ENCODE data around the gene SEMA6B. TPM values are rescaled to one million over a fixed set of nuclear protein-coding genes. Genes with fewer than 3 reads are reported as not detected.
"Not testable (repeated sequence)": the region's sequence is repeated elsewhere in the genome, so short reads cannot be mapped to it uniquely, and the experiment has no call there.

SEMA6B gene
- total RNA-seq, 2 donors from 2014 or later = 15.0 to 24.8 TPM

- intact Hi-C loops (cut with DNase I) = loop anchor here in 1 of 2 donors (5.0 kb wide), 1 partner anchor 76 kb away; no protein-coding TSS in a partner anchor
- peak; percentile 50 for DNase-seq
- peak; percentile 23 to 51 for ATAC-seq
Observed at GRCh38 chr19:4556597-4557127, 2.8 kb downstream of the SEMA6B start.

- ATAC-seq (no peak), DNase-seq (no peak)
- intact Hi-C loops (cut with DNase I) = loop anchor here in 1 of 2 donors (5.0 kb wide), 1 partner anchor 76 kb away; no protein-coding TSS in a partner anchor
Observed at GRCh38 chr19:4555657-4556561, 3.6 kb downstream of the SEMA6B start.

- no peak for ATAC-seq
- DNase-seq = no peak
- intact Hi-C loops (cut with DNase I) = loop anchor here in 1 of 2 donors (5.0 kb wide), 1 partner anchor 78 kb away; no protein-coding TSS in a partner anchor
Observed at GRCh38 chr19:4554717-4555116, 4.8 kb downstream of the SEMA6B start.

GRCh38 chr19:4553775-4554174 lies 5.7 kb downstream of the SEMA6B start:
- ATAC-seq (no peak), DNase-seq (no peak)
- intact Hi-C loops (cut with DNase I) = no loop called here

- intact Hi-C loops (cut with DNase I) = no loop called here
- ATAC-seq (no peak), DNase-seq (no peak)
Observed at GRCh38 chr19:4553092-4553695, 6.3 kb downstream of the SEMA6B start.

- ATAC-seq (no peak), DNase-seq (no peak)
- intact Hi-C loops (cut with DNase I) = no loop called here
Observed at GRCh38 chr19:4552525-4552819, 7.0 kb downstream of the SEMA6B start.

- ATAC-seq (no peak), DNase-seq (no peak)
- intact Hi-C loops (cut with DNase I) = no loop called here
Observed at GRCh38 chr19:4550479-4551050, 8.9 kb downstream of the SEMA6B start.

GRCh38 chr19:4550018-4550417 lies 9.5 kb downstream of the SEMA6B start:
- no peak for ATAC-seq
- intact Hi-C loops (cut with DNase I) = no loop called here
- DNase-seq = no peak

- ATAC-seq (no peak), DNase-seq (no peak)
- intact Hi-C loops (cut with DNase I) = no loop called here
Observed at GRCh38 chr19:4548238-4548584, 11.3 kb downstream of the SEMA6B start.

GRCh38 chr19:4547303-4548237 lies 11.9 kb downstream of the SEMA6B start:
- ATAC-seq (peak in 1 of 2 donors; percentile 39), DNase-seq (peak; percentile 44)
- intact Hi-C loops (cut with DNase I) = no loop called here

GRCh38 chr19:4543842-4544647 lies 15.4 kb downstream of the SEMA6B start:
- no peak for ATAC-seq
- intact Hi-C loops (cut with DNase I) = no loop called here

GRCh38 chr19:4542896-4543841 lies 16.3 kb downstream of the SEMA6B start:
- intact Hi-C loops (cut with DNase I) = no loop called here
- ATAC-seq (no peak), DNase-seq (peak; percentile 25)

More at GRCh38 chr19:4543842-4544647, 15.4 kb downstream of the SEMA6B start:
- DNase-seq = no peak

- DNase-seq; intact Hi-C loops (cut with DNase I); ATAC-seq: not testable (repeated sequence)
Observed at GRCh38 chr19:4541806-4542145, 17.7 kb downstream of the SEMA6B start.

GRCh38 chr19:4541114-4541805 lies 18.2 kb downstream of the SEMA6B start:
- intact Hi-C loops (cut with DNase I) = no loop called here
- DNase-seq (no peak), ATAC-seq (no peak)

GRCh38 chr19:4539693-4540581 lies 19.5 kb downstream of the SEMA6B start, which contains the start of gene LRG1:
Gene LRG1, minus strand, starts transcription at chr19:4540036. Its CDS starts 23 bp downstream, at chr19:4540013.
- ATAC-seq (peak in 1 of 2 donors; percentile 52), DNase-seq (peak; percentile 35)
- intact Hi-C loops (cut with DNase I) = no loop called here

Measured in left cardiac atrium (tissue), 4 donors.